ENCODE data around the gene OR2S2. TPM values are rescaled to one million over a fixed set of nuclear protein-coding genes. Genes with fewer than 3 reads are reported as not detected.
"Not testable (repeated sequence)": the region's sequence is repeated elsewhere in the genome, so short reads cannot be mapped to it uniquely, and the experiment has no call there.

Gene OR2S2
- total RNA-seq, 1 donor from 2014 or later, result not detected

- no peak for DNase-seq (ENCODE audit: low read depth)
- H3K4me3 ChIP-seq (ENCODE audit: low read depth, low read length), result no peak overlapping the region
- no peak for TF ChIP-seq CTCF (conservative IDR thresholded peaks at IDR 0.05; ENCODE audit: low read depth, low read length)
These were observed 37.0 kb upstream of the OR2S2 start for GRCh38 chr9:35994959-35995358.

- TF ChIP-seq CTCF (conservative IDR thresholded peaks at IDR 0.05; ENCODE audit: low read depth, low read length), result no peak
- no peak overlapping the region for H3K4me3 ChIP-seq (ENCODE audit: low read depth, low read length)
- no peak for DNase-seq (ENCODE audit: low read depth)
These were observed 36.2 kb upstream of the OR2S2 start for GRCh38 chr9:35993976-35994720.

- not testable (repeated sequence) for DNase-seq (ENCODE audit: low read depth); H3K4me3 ChIP-seq (ENCODE audit: low read depth, low read length)
These were observed 35.2 kb upstream of the OR2S2 start for GRCh38 chr9:35993136-35993535.

GRCh38 chr9:35990155-35990554, 32.2 kb upstream of the OR2S2 start:
- no peak overlapping the region for H3K4me3 ChIP-seq (ENCODE audit: low read depth, low read length)
- no peak for DNase-seq (ENCODE audit: low read depth)
- no peak for TF ChIP-seq CTCF (conservative IDR thresholded peaks at IDR 0.05; ENCODE audit: low read depth, low read length)

GRCh38 chr9:35984021-35984420, 26.1 kb upstream of the OR2S2 start:
- TF ChIP-seq CTCF (conservative IDR thresholded peaks at IDR 0.05; ENCODE audit: low read depth, low read length), result no peak

GRCh38 chr9:35981699-35982098, 23.7 kb upstream of the OR2S2 start:
- TF ChIP-seq CTCF (conservative IDR thresholded peaks at IDR 0.05; ENCODE audit: low read depth, low read length), result no peak
- H3K4me3 ChIP-seq (ENCODE audit: low read depth, low read length), result no peak overlapping the region
- no peak for DNase-seq (ENCODE audit: low read depth)

More at GRCh38 chr9:35984021-35984420, 26.1 kb upstream of the OR2S2 start:
- H3K4me3 ChIP-seq (ENCODE audit: low read depth, low read length), result no peak overlapping the region
- DNase-seq (ENCODE audit: low read depth), result no peak

- DNase-seq (ENCODE audit: low read depth), result no peak
- H3K4me3 ChIP-seq (ENCODE audit: low read depth, low read length), result no peak overlapping the region
- no peak for TF ChIP-seq CTCF (conservative IDR thresholded peaks at IDR 0.05; ENCODE audit: low read depth, low read length)
These were observed 22.5 kb upstream of the OR2S2 start for GRCh38 chr9:35980289-35981011.
